Measurements from ENCODE around the gene FARP1. TPM values are rescaled to one million over a fixed set of nuclear protein-coding genes. Genes with fewer than 3 reads are reported as not detected.

The FARP1 gene
- total RNA-seq, 4 donors from 2014 or later = 1.5 to 10.3 (median 6.4) TPM

GRCh38 chr13:98473135-98473787, 330.4 kb downstream of the FARP1 start:
- 53 to 59% methylated on average over 5 of the region's 5 CpGs for WGBS, 2 donors
- peak overlapping the region in 3 of 4 donors; percentile 4 to 25 (median 9) for H3K27ac ChIP-seq
- H3K36me3 ChIP-seq = peaks cover 22 to 69% (median 34%) of the 10 kb centered on the region in 3 donors
- no peak overlapping the region for H3K4me3 ChIP-seq
- DNase-seq = no peak
- H3K9me3 ChIP-seq = no peaks in the 10 kb centered on the region
- TF ChIP-seq POLR2A (IDR thresholded peaks at IDR 0.05) (no peak), CTCF (IDR thresholded peaks at IDR 0.05) (no peak)
- no peaks in the 10 kb centered on the region for H3K27me3 ChIP-seq
- H3K4me1 ChIP-seq = peaks cover 21 to 50% (median 24%) of the 10 kb centered on the region in 3 donors
- intact Hi-C loops (cut with DNase I) = no loop called here

- H3K36me3 ChIP-seq = peaks cover 18 to 64% (median 34%) of the 10 kb centered on the region in 3 donors
- H3K27ac ChIP-seq = peak overlapping the region in 3 of 4 donors; percentile 4 to 25 (median 9)
- peaks cover 26 to 55% (median 26%) of the 10 kb centered on the region in 3 donors for H3K4me1 ChIP-seq
- no peak for TF ChIP-seq CTCF (IDR thresholded peaks at IDR 0.05)
- TF ChIP-seq POLR2A (IDR thresholded peaks at IDR 0.05) = no peak
- no peak for DNase-seq
- no peak overlapping the region for H3K4me3 ChIP-seq
- WGBS, 2 donors = 68 to 77% methylated on average over 6 to 7 of the region's 7 CpGs
- intact Hi-C loops (cut with DNase I) = no loop called here
- no peaks in the 10 kb centered on the region for H3K9me3 ChIP-seq
- H3K27me3 ChIP-seq = no peaks in the 10 kb centered on the region
These were observed 330.9 kb downstream of the FARP1 start for GRCh38 chr13:98473788-98474144.

- Histone ChIP-seq H3K4me3 (no peak overlapping the region), H3K4me1 (peaks cover 26 to 60% (median 26%) of the 10 kb centered on the region in 3 donors), H3K27me3 (no peaks in the 10 kb centered on the region), H3K9me3 (no peaks in the 10 kb centered on the region), H3K36me3 (peaks cover 14 to 60% (median 34%) of the 10 kb centered on the region in 3 donors), H3K27ac (no peak overlapping the region)
- WGBS, 2 donors = 89% methylated on average over 10 of the region's 10 CpGs
- intact Hi-C loops (cut with DNase I) = no loop called here
- no peak for DNase-seq
- TF ChIP-seq POLR2A (IDR thresholded peaks at IDR 0.05) (no peak), CTCF (IDR thresholded peaks at IDR 0.05) (no peak)
These were observed 331.4 kb downstream of the FARP1 start for GRCh38 chr13:98474292-98474691.

GRCh38 chr13:98474761-98475160, 331.9 kb downstream of the FARP1 start:
- no peak for TF ChIP-seq CTCF (IDR thresholded peaks at IDR 0.05)
- no peak for TF ChIP-seq POLR2A (IDR thresholded peaks at IDR 0.05)
- no peak for DNase-seq
- peaks cover 26 to 65% (median 28%) of the 10 kb centered on the region in 3 donors for H3K4me1 ChIP-seq
- H3K27me3 ChIP-seq = no peaks in the 10 kb centered on the region
- H3K27ac ChIP-seq = no peak overlapping the region
- H3K4me3 ChIP-seq = no peak overlapping the region
- no peaks in the 10 kb centered on the region for H3K9me3 ChIP-seq
- 79 to 89% methylated on average over 9 to 10 of the region's 24 CpGs for WGBS, 2 donors
- intact Hi-C loops (cut with DNase I) = loop anchor here (5.0 kb wide), 1 partner anchor 103 kb away; the partner anchor contains the start of gene STK24
- H3K36me3 ChIP-seq = peaks cover 17 to 60% (median 34%) of the 10 kb centered on the region in 3 donors

GRCh38 chr13:98475522-98475921, 332.6 kb downstream of the FARP1 start:
- intact Hi-C loops (cut with DNase I) = loop anchor here (5.0 kb wide), 1 partner anchor 102 kb away; the partner anchor contains the start of gene STK24
- H3K27ac ChIP-seq = peak overlapping the region in 3 of 4 donors; percentile 65 to 71 (median 66)

More at GRCh38 chr13:98475522-98475921, 332.6 kb downstream of the FARP1 start:
- WGBS, 2 donors = 53 to 65% methylated on average over 2 to 13 of the region's 13 CpGs
- no peaks in the 10 kb centered on the region for H3K9me3 ChIP-seq
- H3K4me3 ChIP-seq = no peak overlapping the region
- TF ChIP-seq POLR2A (IDR thresholded peaks at IDR 0.05) (no peak), CTCF (IDR thresholded peaks at IDR 0.05) (peak in 1 of 6 experiments; percentile 4)
- peaks cover 26 to 71% (median 29%) of the 10 kb centered on the region in 3 donors for H3K4me1 ChIP-seq
- peaks cover 19 to 56% (median 32%) of the 10 kb centered on the region in 3 donors for H3K36me3 ChIP-seq
- no peak for DNase-seq
- H3K27me3 ChIP-seq = no peaks in the 10 kb centered on the region
